Caco-2 (cell line): ENCODE results near the gene CCDC136. TPM values are rescaled to one million over a fixed set of nuclear protein-coding genes. Genes with fewer than 3 reads are reported as not detected.

Experiments
- BruUV-seq: library from RNA; stranded (reverse); fragments of 400-500 nt; replicated peaks from 2 replicates; lab custom pipeline; 2021; lab: Mats Ljungman, UMichigan
- CTCF ChIA-PET: fragments of 300-600 bp; sonication (Branson Sonifier 250); formaldehyde crosslinking; loops from one replicate; lab custom pipeline; 2022; ENCODE audit warnings: antibody characterized with exemption; lab: Charles Lee
- POLR2A ChIA-PET: fragments of 300-600 bp; sonication (Branson Sonifier 250); formaldehyde crosslinking; loops from one replicate; lab custom pipeline; 2022; ENCODE audit warnings: antibody characterized with exemption; lab: Charles Lee
- DNase-seq, 2 experiments: peaks; one replicate each; pipeline versions ENCODE4 v3.0.0 to v3.0.0-alpha.2; 2020 to 2022
- H3K27me3 ChIP-seq: replicated peaks from 2 replicates; pipeline ENCODE4 v1.6.0; 2011; ENCODE audit warnings: low read length; ENCODE audit not compliant: control insufficient read depth, insufficient read depth
- H3K36me3 ChIP-seq: 2 replicates; pipeline ENCODE4 v1.5.1; 2011; ENCODE audit warnings: low read length; ENCODE audit not compliant: control insufficient read depth, insufficient read depth
- H3K4me1 ChIP-seq: fragments of 250-450 bp; sonication (Bioruptor Pico); 2 replicates; pipeline ENCODE4 v1.5.1; 2020; ENCODE audit warnings: mild to moderate bottlenecking
- H3K4me3 ChIP-seq: 2 replicates; pipeline ENCODE4 v1.5.1; 2011; ENCODE audit warnings: low read depth, mild to moderate bottlenecking, control low read depth, low read length
- H3K9me3 ChIP-seq: fragments of 250-450 bp; sonication (Bioruptor Pico); 2 replicates; pipeline ENCODE4 v1.5.1; 2020; ENCODE audit warnings: mild to moderate bottlenecking, moderate library complexity
- H3K27ac Mint-ChIP-seq: one replicate; pipeline ENCODE4 v1.8.0; 2022; ENCODE audit warnings: mixed read lengths; ENCODE audit not compliant: unreplicated experiment
- H3K27me3 Mint-ChIP-seq: one replicate; pipeline ENCODE4 v1.8.0; 2022; ENCODE audit warnings: mixed read lengths; ENCODE audit not compliant: insufficient read depth, unreplicated experiment
- H3K36me3 Mint-ChIP-seq: one replicate; pipeline ENCODE4 v1.8.0; 2022; ENCODE audit warnings: mild to moderate bottlenecking, mixed read lengths; ENCODE audit not compliant: insufficient read depth, unreplicated experiment
- H3K4me1 Mint-ChIP-seq: one replicate; pipeline ENCODE4 v1.8.0; 2022; ENCODE audit warnings: low read depth, mixed read lengths; ENCODE audit not compliant: unreplicated experiment
- H3K4me3 Mint-ChIP-seq: one replicate; pipeline ENCODE4 v1.8.0; 2022; ENCODE audit warnings: mild to moderate bottlenecking, moderate library complexity, mixed read lengths; ENCODE audit not compliant: unreplicated experiment
- H3K9me3 Mint-ChIP-seq: one replicate; pipeline ENCODE4 v1.8.0; 2022; ENCODE audit warnings: mixed read lengths; ENCODE audit not compliant: unreplicated experiment
- intact Hi-C: fragments of 100-400 bp; cut with micrococcal nuclease; formaldehyde crosslinking; loops from one replicate; pipeline ENCODE4 v1.10.0; 2022; ENCODE audit not compliant: unreplicated experiment
- total RNA-seq: library from RNA; stranded (reverse); gene quantifications from 2 replicates; pipeline ENCODE4 v1.2.3, GENCODE V29; 2022
- TF ChIP-seq, protein P1 (sequence below), 2 experiments: fragments of 200-600 bp in 1 of 2; IDR thresholded peaks; 1 replicate in 1 of 2; 2 replicates in 1 of 2; pipeline versions ENCODE4 v1.5.1 to v1.8.0; 2011 to 2022; ENCODE audit warnings: antibody characterized with exemption in 1 of 2, control low read depth in 1 of 2, inconsistent platforms in 1 of 2, low read depth in 1 of 2, low read length in 1 of 2, mild to moderate bottlenecking in 1 of 2, moderate library complexity in 1 of 2; ENCODE audit not compliant: insufficient read depth in 1 of 2, severe bottlenecking in 1 of 2, unreplicated experiment in 1 of 2

Gene CCDC136
- total RNA-seq, 1 experiment from 2014 or later, result 10.2 TPM

DNA sequence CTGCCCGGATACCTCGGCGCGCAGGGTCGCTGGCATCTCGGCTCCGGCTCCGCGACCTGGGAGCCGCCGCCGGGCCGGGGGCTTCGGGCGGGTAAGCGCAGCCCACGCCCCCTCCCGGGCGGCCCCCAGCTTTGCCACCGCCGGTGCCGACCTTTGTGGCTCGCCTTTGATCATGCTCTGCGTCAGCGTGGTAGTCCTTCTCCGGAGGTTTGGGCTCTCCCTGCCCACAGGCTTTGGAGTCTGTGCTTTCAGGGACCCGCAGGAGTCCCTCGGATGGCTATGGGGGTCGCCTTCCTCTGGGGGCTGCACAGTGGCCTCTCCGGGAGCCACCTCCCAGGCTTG is 78.1 kb downstream of the CCDC136 start:
- Histone ChIP-seq H3K4me1 (peaks cover 12% of the 10 kb centered on the region; the same call in 1 of the 2 replicates), H3K36me3 (no peaks in the 10 kb centered on the region; the same call in 1 of the 2 replicates), H3K4me3 (peak overlapping the region; percentile 57), H3K27me3 (no peaks in the 10 kb centered on the region), H3K9me3 (no peaks in the 10 kb centered on the region)
- no peaks in the 10 kb centered on the region for H3K9me3 Mint-ChIP-seq
- no peak for DNase-seq
- H3K4me1 Mint-ChIP-seq, result peaks cover 7% of the 10 kb centered on the region
- POLR2A ChIA-PET, result interaction anchor here (0.9 to 1.0 kb wide), 2 partner anchors 23 to 132 kb away, joined by 3 read pairs; no protein-coding TSS in a partner anchor
- peak overlapping the region; percentile 84 for H3K27ac Mint-ChIP-seq
- H3K27me3 Mint-ChIP-seq, result peaks cover 3% of the 10 kb centered on the region
- H3K4me3 Mint-ChIP-seq, result peak overlapping the region; percentile 79
- TF ChIP-seq, protein P1, sequence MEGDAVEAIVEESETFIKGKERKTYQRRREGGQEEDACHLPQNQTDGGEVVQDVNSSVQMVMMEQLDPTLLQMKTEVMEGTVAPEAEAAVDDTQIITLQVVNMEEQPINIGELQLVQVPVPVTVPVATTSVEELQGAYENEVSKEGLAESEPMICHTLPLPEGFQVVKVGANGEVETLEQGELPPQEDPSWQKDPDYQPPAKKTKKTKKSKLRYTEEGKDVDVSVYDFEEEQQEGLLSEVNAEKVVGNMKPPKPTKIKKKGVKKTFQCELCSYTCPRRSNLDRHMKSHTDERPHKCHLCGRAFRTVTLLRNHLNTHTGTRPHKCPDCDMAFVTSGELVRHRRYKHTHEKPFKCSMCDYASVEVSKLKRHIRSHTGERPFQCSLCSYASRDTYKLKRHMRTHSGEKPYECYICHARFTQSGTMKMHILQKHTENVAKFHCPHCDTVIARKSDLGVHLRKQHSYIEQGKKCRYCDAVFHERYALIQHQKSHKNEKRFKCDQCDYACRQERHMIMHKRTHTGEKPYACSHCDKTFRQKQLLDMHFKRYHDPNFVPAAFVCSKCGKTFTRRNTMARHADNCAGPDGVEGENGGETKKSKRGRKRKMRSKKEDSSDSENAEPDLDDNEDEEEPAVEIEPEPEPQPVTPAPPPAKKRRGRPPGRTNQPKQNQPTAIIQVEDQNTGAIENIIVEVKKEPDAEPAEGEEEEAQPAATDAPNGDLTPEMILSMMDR (IDR thresholded peaks at IDR 0.05; ENCODE audit: insufficient read depth in 1 of 2, low read depth in 1 of 2, low read length in 1 of 2, severe bottlenecking in 1 of 2, unreplicated experiment in 1 of 2), result peak in 1 of 2 experiments; percentile 12
- no TSS peak for BruUV-seq
- intact Hi-C loops, result loop anchor here (1.0 kb wide), 1 partner anchor 10 kb away; no protein-coding TSS in a partner anchor
- CTCF ChIA-PET, result interaction anchor here (0.8 to 1.8 kb wide), 3 partner anchors 10 to 42 kb away, joined by 3 to 4 read pairs (median 4); no protein-coding TSS in a partner anchor
- peaks cover 5% of the 10 kb centered on the region for H3K36me3 Mint-ChIP-seq

DNA sequence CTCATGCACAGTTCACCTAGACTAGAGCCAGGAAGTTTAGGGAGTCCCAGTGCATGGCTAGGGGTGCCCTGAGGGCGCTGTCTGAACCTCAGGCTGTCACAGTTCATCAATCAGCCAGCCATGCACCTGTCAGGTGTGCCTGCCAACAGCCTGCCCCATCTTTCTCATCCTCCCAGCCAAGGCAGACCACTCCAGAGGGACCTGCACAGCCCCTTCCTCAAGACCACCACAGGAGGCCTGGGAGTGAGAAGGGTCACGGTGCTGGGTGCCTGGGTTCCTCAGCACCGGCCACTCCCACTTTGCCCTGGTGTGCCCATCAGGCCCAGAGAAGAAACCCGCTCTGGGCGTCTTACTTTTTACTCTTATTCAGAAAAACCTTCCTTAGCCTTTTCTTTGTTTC is 79.3 kb downstream of the CCDC136 start:
- H3K36me3 ChIP-seq, result no peaks in the 10 kb centered on the region; the same call in 1 of the 2 replicates
- ChIA-PET CTCF (interaction anchor here (1.4 kb wide), 1 partner anchor 9 kb away, joined by 4 read pairs; no protein-coding TSS in a partner anchor), POLR2A (no interaction called here)
- DNase-seq, result no peak
- H3K9me3 ChIP-seq, result no peaks in the 10 kb centered on the region
- BruUV-seq, result no TSS peak
- no peaks in the 10 kb centered on the region for H3K27me3 ChIP-seq
- peaks cover 7% of the 10 kb centered on the region for H3K4me1 Mint-ChIP-seq
- TF ChIP-seq, protein P1 (IDR thresholded peaks at IDR 0.05; ENCODE audit: insufficient read depth in 1 of 2, low read depth in 1 of 2, low read length in 1 of 2, severe bottlenecking in 1 of 2, unreplicated experiment in 1 of 2), result no peak
- H3K4me3 Mint-ChIP-seq, result peak overlapping the region; percentile 79
- intact Hi-C loops, result no loop called here
- no peaks in the 10 kb centered on the region for H3K9me3 Mint-ChIP-seq
- peaks cover 3% of the 10 kb centered on the region for H3K27me3 Mint-ChIP-seq
- no peaks in the 10 kb centered on the region for H3K36me3 Mint-ChIP-seq
- no peak overlapping the region for H3K27ac Mint-ChIP-seq
- H3K4me3 ChIP-seq, result no peak overlapping the region
- peaks cover 12% of the 10 kb centered on the region; the same call in 1 of the 2 replicates for H3K4me1 ChIP-seq

Other genes with a start within 250 kb of the CCDC136 start
- gene GARIN1A, start 119.7 kb upstream of the CCDC136 start, total RNA-seq, result 0.48 and 0.79 TPM in 2 replicates
- gene CALU, start 52.6 kb upstream of the CCDC136 start, total RNA-seq, result 171 and 184 TPM in 2 replicates
- not detected in 2 replicates for gene OPN1SW, start 16.2 kb upstream of the CCDC136 start, total RNA-seq
- 108 and 128 TPM in 2 replicates for gene FLNC, start 38.4 kb downstream of the CCDC136 start, total RNA-seq
- 162 and 168 TPM in 2 replicates for gene ATP6V1F, start 70.9 kb downstream of the CCDC136 start, total RNA-seq
- 0.23 and 0.50 TPM in 2 replicates for gene KCP, start 118.7 kb downstream of the CCDC136 start, total RNA-seq
- 1.2 and 1.8 TPM in 2 replicates for gene IRF5, start 146.0 kb downstream of the CCDC136 start, total RNA-seq